ENCODE results near the gene NIPAL1.

NIPAL1 gene

GRCh38 chr4:48065587-48066052, 49.0 kb downstream of the NIPAL1 start:
- no peak for DNase-seq (ENCODE audit: low read depth in 2 of 2)

- DNase-seq (ENCODE audit: low read depth in 2 of 2) = no peak
Observed at GRCh38 chr4:48067536-48067935, 51.0 kb downstream of the NIPAL1 start.

GRCh38 chr4:48068182-48068581, 51.6 kb downstream of the NIPAL1 start:
- DNase-seq (ENCODE audit: low read depth in 2 of 2) = no peak

- no peak for DNase-seq (ENCODE audit: low read depth in 2 of 2)
Observed at GRCh38 chr4:48069026-48069425, 52.5 kb downstream of the NIPAL1 start.

- no peak for DNase-seq (ENCODE audit: low read depth in 2 of 2)
Observed at GRCh38 chr4:48071191-48071590, 54.6 kb downstream of the NIPAL1 start.

- DNase-seq (ENCODE audit: low read depth in 2 of 2) = no peak
Observed at GRCh38 chr4:48073567-48074103, 57.1 kb downstream of the NIPAL1 start.

GRCh38 chr4:48074657-48075056, 58.1 kb downstream of the NIPAL1 start:
- no peak for DNase-seq (ENCODE audit: low read depth in 2 of 2)

- DNase-seq (ENCODE audit: low read depth in 2 of 2) = no peak
Observed at GRCh38 chr4:48078425-48078824, 61.9 kb downstream of the NIPAL1 start.

GRCh38 chr4:48078862-48079655, 62.5 kb downstream of the NIPAL1 start:
- DNase-seq (ENCODE audit: low read depth in 2 of 2) = no peak

GRCh38 chr4:48079972-48080391, 63.4 kb downstream of the NIPAL1 start:
- no peak for DNase-seq (ENCODE audit: low read depth in 2 of 2)

GRCh38 chr4:48081196-48081595, 64.6 kb downstream of the NIPAL1 start:
- DNase-seq (ENCODE audit: low read depth in 2 of 2) = no peak

GRCh38 chr4:48082956-48083355, 66.4 kb downstream of the NIPAL1 start:
- DNase-seq (ENCODE audit: low read depth in 2 of 2) = no peak

- DNase-seq (ENCODE audit: low read depth in 2 of 2) = no peak
Observed at GRCh38 chr4:48085821-48086589, 69.4 kb downstream of the NIPAL1 start.
